Loucy (cell line): ENCODE measurements around the gene C2orf80.

Experiments
- H2AFZ ChIP-seq: fragments of 200-600 bp; sonication (generic); 2 replicates; pipeline ENCODE4 v1.6.0; 2016; ENCODE audit warnings: antibody characterized with exemption, mild to moderate bottlenecking, low read length, moderate library complexity
- H3F3A ChIP-seq: fragments of 200-600 bp; 2 replicates; pipeline ENCODE4 v1.6.0; 2016; ENCODE audit warnings: antibody characterized with exemption, low read depth, mild to moderate bottlenecking
- H3K27me3 ChIP-seq: fragments of 200-600 bp; sonication (generic); 2 replicates; pipeline ENCODE4 v1.6.1; 2014; ENCODE audit warnings: low read length, mild to moderate bottlenecking; ENCODE audit not compliant: insufficient read depth, poor library complexity, severe bottlenecking
- H3K36me3 ChIP-seq: fragments of 200-600 bp; sonication (generic); 2 replicates; pipeline ENCODE4 v1.6.1; 2016; ENCODE audit warnings: low read length; ENCODE audit not compliant: insufficient read depth
- H3K4me1 ChIP-seq: fragments of 200-600 bp; sonication (generic); 2 replicates; pipeline ENCODE4 v1.5.1; 2014; ENCODE audit warnings: low read length, mild to moderate bottlenecking; ENCODE audit not compliant: insufficient read depth, poor library complexity, severe bottlenecking
- H3K4me2 ChIP-seq: fragments of 200-600 bp; sonication (generic); 2 replicates; pipeline ENCODE4 v1.6.0; 2014; ENCODE audit warnings: antibody characterized with exemption, low read length, low read depth, mild to moderate bottlenecking; ENCODE audit not compliant: poor library complexity, severe bottlenecking
- H3K4me3 ChIP-seq: fragments of 200-600 bp; sonication (generic); 2 replicates; pipeline ENCODE4 v1.5.1; 2014; ENCODE audit warnings: low read length, mild to moderate bottlenecking, mixed read lengths; ENCODE audit not compliant: poor library complexity, severe bottlenecking
- H3K79me2 ChIP-seq: fragments of 200-600 bp; sonication (generic); 2 replicates; pipeline ENCODE4 v1.6.1; 2014; ENCODE audit warnings: low read length; ENCODE audit not compliant: insufficient read depth
- H3K9ac ChIP-seq: fragments of 200-600 bp; sonication (generic); 2 replicates; pipeline ENCODE4 v1.6.0; 2014; ENCODE audit warnings: mild to moderate bottlenecking, low read depth, low read length, moderate library complexity; ENCODE audit not compliant: poor library complexity, severe bottlenecking
- H3K9me2 ChIP-seq: fragments of 200-600 bp; sonication (generic); replicated peaks from 2 replicates; pipeline ENCODE4 v1.6.1; 2016; ENCODE audit warnings: low read depth, low read length, mixed read lengths
- H3K9me3 ChIP-seq: fragments of 200-600 bp; sonication (generic); 2 replicates; pipeline ENCODE4 v1.6.1; 2014; ENCODE audit warnings: mild to moderate bottlenecking, antibody characterized with exemption, low read length, low read depth; ENCODE audit not compliant: insufficient read depth
- H4K20me1 ChIP-seq: fragments of 200-600 bp; sonication (generic); 2 replicates; pipeline ENCODE4 v1.6.0; 2014; ENCODE audit warnings: antibody characterized with exemption, low read length, mild to moderate bottlenecking; ENCODE audit not compliant: insufficient read depth, poor library complexity, severe bottlenecking
- CTCF ChIP-seq: fragments of 200-600 bp; sonication (generic); conservative IDR thresholded peaks from 2 replicates; pipeline ENCODE4 v1.5.1; 2014; ENCODE audit warnings: mild to moderate bottlenecking, antibody characterized with exemption, low read length
- EZH2phosphoT487 ChIP-seq: fragments of 200-600 bp; IDR thresholded peaks from 2 replicates; pipeline ENCODE4 v1.6.1; 2018; ENCODE audit warnings: antibody characterized with exemption, mild to moderate bottlenecking, moderate library complexity, borderline replicate concordance

The C2orf80 gene

GRCh38 chr2:208195531-208195930 is 5.7 kb upstream of the C2orf80 start:
- H3K4me2 ChIP-seq, result no peak overlapping the region
- no peak overlapping the region for H2AFZ ChIP-seq
- no peaks in the 10 kb centered on the region for H3K36me3 ChIP-seq
- no peak overlapping the region for H3K9ac ChIP-seq
- no peaks in the 10 kb centered on the region for H3K79me2 ChIP-seq
- no peaks in the 10 kb centered on the region for H3K9me2 ChIP-seq
- H3K4me3 ChIP-seq, result no peak overlapping the region
- TF ChIP-seq EZH2phosphoT487 (no peak), CTCF (no peak)
- no peaks in the 10 kb centered on the region for H4K20me1 ChIP-seq
- H3K27me3 ChIP-seq, result no peaks in the 10 kb centered on the region
- H3F3A ChIP-seq, result no peaks in the 10 kb centered on the region
- H3K4me1 ChIP-seq, result no peaks in the 10 kb centered on the region
- no peaks in the 10 kb centered on the region for H3K9me3 ChIP-seq

DNA sequence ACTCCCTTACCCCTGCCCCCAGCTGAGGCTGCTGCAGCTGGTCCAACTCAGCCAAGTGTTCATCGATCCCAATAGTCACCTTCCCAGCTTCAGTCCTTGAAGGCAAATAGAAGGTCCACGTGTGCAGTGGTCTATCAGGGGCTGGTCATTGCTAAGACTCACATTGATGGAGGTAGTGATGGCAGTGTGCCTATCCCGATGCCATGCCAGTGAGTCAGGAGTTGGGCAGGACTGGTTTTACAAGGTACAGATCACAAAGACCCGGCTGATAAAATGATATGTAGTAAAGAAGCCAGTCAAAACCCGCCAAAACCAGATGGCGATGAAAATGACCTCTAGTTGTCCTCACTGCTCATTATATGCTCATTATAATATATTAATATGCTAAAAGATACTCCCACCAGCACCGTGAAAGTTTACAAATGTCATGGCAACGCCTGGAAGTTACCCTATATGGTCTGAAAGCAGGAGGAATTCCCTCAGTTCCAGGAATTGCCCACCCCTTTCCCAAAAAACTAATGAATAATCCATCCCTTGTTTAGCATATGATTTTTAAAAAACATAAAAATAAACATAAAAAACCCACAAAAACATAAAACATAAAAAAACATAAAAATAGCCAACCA is 2.9 kb upstream of the C2orf80 start:
- no peak for TF ChIP-seq EZH2phosphoT487
- no peak for TF ChIP-seq CTCF
- Histone ChIP-seq H3K4me1 (no peaks in the 10 kb centered on the region), H3K4me3 (no peak overlapping the region), H3K79me2 (no peaks in the 10 kb centered on the region), H3K9me3 (no peaks in the 10 kb centered on the region), H3K4me2 (no peak overlapping the region), H4K20me1 (no peaks in the 10 kb centered on the region), H3K27me3 (no peaks in the 10 kb centered on the region), H3K9me2 (no peaks in the 10 kb centered on the region), H3K9ac (no peak overlapping the region), H2AFZ (no peak overlapping the region), H3F3A (no peaks in the 10 kb centered on the region), H3K36me3 (no peaks in the 10 kb centered on the region)

- Histone ChIP-seq H3K36me3 (no peaks in the 10 kb centered on the region), H4K20me1 (no peaks in the 10 kb centered on the region), H3K4me3 (no peak overlapping the region), H3K9me3 (no peaks in the 10 kb centered on the region), H3K9me2 (no peaks in the 10 kb centered on the region), H3K4me1 (no peaks in the 10 kb centered on the region), H3F3A (no peaks in the 10 kb centered on the region), H3K27me3 (no peaks in the 10 kb centered on the region), H3K9ac (no peak overlapping the region), H3K79me2 (no peaks in the 10 kb centered on the region), H3K4me2 (no peak overlapping the region), H2AFZ (no peak overlapping the region)
- TF ChIP-seq EZH2phosphoT487, result no peak
- no peak for TF ChIP-seq CTCF
Measured at GRCh38 chr2:208189069-208189809, 591 bp downstream of the C2orf80 start.
